ENCODE data around the gene SPRED1. TPM values are rescaled to one million over a fixed set of nuclear protein-coding genes. Genes with fewer than 3 reads are reported as not detected.

The SPRED1 gene
- total and polyA plus RNA-seq, 2 of the 4 experiments (the other 2 are of a cell fraction): 6.6 to 17.9 TPM

- no peak overlapping the region for H2BK120ac ChIP-seq (ENCODE audit: low read depth, low read length)
- no peak overlapping the region for H3K4me2 ChIP-seq (ENCODE audit: low read depth, low read length)
- H2BK20ac ChIP-seq (ENCODE audit: low read depth, low read length): no peak overlapping the region
- no peak overlapping the region for H2BK5ac ChIP-seq (ENCODE audit: low read depth, low read length, poor library complexity, severe bottlenecking)
- H2BK15ac ChIP-seq (ENCODE audit: low read depth, low read length): no peak overlapping the region
- no peak overlapping the region for H3K4me3 ChIP-seq (ENCODE audit: insufficient read depth, low read depth, low read length)
- H4K91ac ChIP-seq (ENCODE audit: insufficient read depth, low read depth, low read length): no peak overlapping the region
- WGBS, 2 experiments (ENCODE audit: extremely low coverage in 2 of 2, insufficient read length in 1 of 2): no CpG with 5 or more reads among the region's 3 CpGs
- ChIA-PET CTCF (no interaction called here), POLR2A (ENCODE audit: unreplicated experiment) (no interaction called here)
- H3K27ac ChIP-seq (ENCODE audit: insufficient read depth, low read length): no peak overlapping the region
- peaks cover 2% of the 10 kb centered on the region; the same call in 1 of the 2 replicates for H3K4me1 ChIP-seq (ENCODE audit: control insufficient read depth, insufficient read depth, low read length)
- in situ Hi-C loops (cut with MboI; ENCODE audit: low sequenced_read_pairs): no loop called here
- H3K9ac ChIP-seq (ENCODE audit: low read depth, low read length): no peak overlapping the region
- H3K14ac ChIP-seq (replicated peaks; ENCODE audit: low read depth, low read length): no peak overlapping the region
- no peak overlapping the region for H2AK9ac ChIP-seq (replicated peaks; ENCODE audit: low read depth, low read length, poor library complexity)
- dilution Hi-C loops (cut with HindIII; ENCODE audit: low sequenced_read_pairs, unreplicated experiment): no loop called here
- no peaks in the 10 kb centered on the region for H3K79me1 ChIP-seq (ENCODE audit: low read depth in 1 of 2, low read length in 2 of 2)
- intact Hi-C loops (cut with micrococcal nuclease): no loop called here
- H4K20me1 ChIP-seq (ENCODE audit: insufficient read depth, low read length): no peaks in the 10 kb centered on the region
- no peak overlapping the region for H3K18ac ChIP-seq (ENCODE audit: low read depth, low read length)
- no peak overlapping the region for H2AFZ ChIP-seq (replicated peaks; ENCODE audit: low read length, poor library complexity)
- no peaks in the 10 kb centered on the region for H3K27me3 ChIP-seq (ENCODE audit: control insufficient read depth, insufficient read depth, low read length)
- H3K36me3 ChIP-seq (ENCODE audit: control insufficient read depth, insufficient read depth, low read length): no peaks in the 10 kb centered on the region
- no peak overlapping the region for H2AK5ac ChIP-seq (ENCODE audit: low read depth, low read length)
- H4K5ac ChIP-seq (ENCODE audit: low read depth, low read length): no peak overlapping the region
- H3K9me1 ChIP-seq (ENCODE audit: insufficient read depth, low read length): no peaks in the 10 kb centered on the region
- DNase-seq: no peak
- no peak overlapping the region for H3K56ac ChIP-seq (ENCODE audit: extremely low read depth, insufficient read depth, low read length)
- no peak for ATAC-seq (ENCODE audit: low read depth)
- TF ChIP-seq MAFK (IDR thresholded peaks at IDR 0.05; ENCODE audit: low read depth, low read length): no peak
- no peak for TF ChIP-seq SMC3 (IDR thresholded peaks at IDR 0.05; ENCODE audit: low read depth, low read length)
- TF ChIP-seq BHLHE40 (IDR thresholded peaks at IDR 0.05; ENCODE audit: low read depth, low read length): no peak
- no peak for TF ChIP-seq NFE2L2 (IDR thresholded peaks at IDR 0.05; ENCODE audit: low read depth, low read length)
- no peak for TF ChIP-seq CEBPB (IDR thresholded peaks at IDR 0.05; ENCODE audit: low read depth, low read length)
- H3K9me3 ChIP-seq (ENCODE audit: control insufficient read depth, insufficient read depth, low read length): no peaks in the 10 kb centered on the region
- BruUV-seq (replicated peaks): no TSS peak
- H3K4ac ChIP-seq (ENCODE audit: low read depth, low read length): no peak overlapping the region
- no peak overlapping the region for H3K23ac ChIP-seq (ENCODE audit: low read depth, low read length)
- no peak overlapping the region for H4K8ac ChIP-seq (ENCODE audit: low read depth in 2 of 2, low read length in 2 of 2)
Observed at GRCh38 chr15:38362355-38362754, 109.7 kb downstream of the SPRED1 start.
